Activated CD8-positive, alpha-beta memory T cell treated with anti-CD3 and anti-CD28 coated beads, Interleukin-2, amount 10 ng/mL, durations not matched to agents 7 days and 5 days (primary cell): ENCODE data around the gene NEDD4L. TPM values are rescaled to one million over a fixed set of nuclear protein-coding genes. Genes with fewer than 3 reads are reported as not detected.
A peak's percentile ranks its signal among the peaks of the same experiment; 100 is the strongest.

Source experiments
- ATAC-seq: fragments of 150-1000 bp; cut with Tn5 transposase; one replicate; pipeline ENCODE4 v1.10.0; 2021; ENCODE audit warnings: moderate library complexity
- CTCF ChIA-PET: fragments of 350-600 bp; sonication (Branson Sonifier 250); formaldehyde crosslinking; loops from one replicate; lab custom pipeline; 2021; ENCODE audit warnings: antibody characterized with exemption; lab: Charles Lee
- DNase-seq: peaks from one replicate; pipeline ENCODE4 v3.0.0-alpha.2; 2020
- H3K27ac Mint-ChIP-seq: one replicate; pipeline ENCODE4 v1.8.0; 2021; ENCODE audit warnings: mild to moderate bottlenecking, mixed read lengths
- H3K27me3 Mint-ChIP-seq: one replicate; pipeline ENCODE4 v1.8.0; 2021; ENCODE audit warnings: mixed read lengths
- H3K36me3 Mint-ChIP-seq: one replicate; pipeline ENCODE4 v1.8.0; 2021; ENCODE audit warnings: mild to moderate bottlenecking, mixed read lengths
- H3K4me1 Mint-ChIP-seq: one replicate; pipeline ENCODE4 v1.8.0; 2021; ENCODE audit warnings: mixed read lengths
- H3K4me3 Mint-ChIP-seq: one replicate; pipeline ENCODE4 v1.8.0; 2021; ENCODE audit warnings: mild to moderate bottlenecking, moderate library complexity, mixed read lengths
- H3K9me3 Mint-ChIP-seq: one replicate; pipeline ENCODE4 v1.8.0; 2022; ENCODE audit warnings: low read depth, mixed read lengths
- total RNA-seq, 2 experiments: library from RNA; stranded (reverse); gene quantifications; one replicate each; pipeline ENCODE4 v1.2.3, GENCODE V29; 2021

Gene NEDD4L
- total RNA-seq, 2 experiments from 2014 or later = 1.4 to 4.2 TPM

DNA sequence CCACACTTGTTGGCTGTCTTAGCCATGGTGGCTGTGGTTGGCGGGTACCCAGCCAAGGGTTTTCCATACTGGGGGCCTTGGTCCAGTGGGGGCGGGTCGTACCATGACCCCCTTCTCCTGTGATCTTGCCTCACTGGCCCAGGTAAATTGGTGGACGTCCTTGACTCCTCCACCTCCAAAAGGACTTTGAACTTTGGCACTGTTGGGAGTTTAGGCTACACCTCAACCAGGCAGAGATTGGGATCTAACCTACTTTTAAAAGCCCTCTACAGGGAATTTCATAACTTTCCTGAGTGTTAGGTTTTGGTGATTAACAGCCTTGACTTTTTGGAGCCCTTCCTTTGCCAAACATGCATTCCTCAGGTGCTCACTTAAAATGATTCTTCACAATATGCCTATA is 106.7 kb downstream of the NEDD4L start:
- Mint-ChIP-seq H3K36me3 (no peaks in the 10 kb centered on the region), H3K27ac (no peak overlapping the region), H3K9me3 (no peaks in the 10 kb centered on the region), H3K27me3 (peaks cover 9% of the 10 kb centered on the region), H3K4me1 (no peaks in the 10 kb centered on the region), H3K4me3 (no peak overlapping the region)
- no peak for ATAC-seq
- CTCF ChIA-PET = no interaction called here
- peak; percentile 18 for DNase-seq

- DNase-seq (no peak), ATAC-seq (no peak)
- Mint-ChIP-seq H3K36me3 (no peaks in the 10 kb centered on the region), H3K9me3 (no peaks in the 10 kb centered on the region), H3K4me1 (no peaks in the 10 kb centered on the region), H3K4me3 (no peak overlapping the region), H3K27ac (no peak overlapping the region), H3K27me3 (peaks cover 19% of the 10 kb centered on the region)
- CTCF ChIA-PET = no interaction called here
These were observed 108.2 kb downstream of the NEDD4L start for GRCh38 chr18:58152216-58152615.

DNA sequence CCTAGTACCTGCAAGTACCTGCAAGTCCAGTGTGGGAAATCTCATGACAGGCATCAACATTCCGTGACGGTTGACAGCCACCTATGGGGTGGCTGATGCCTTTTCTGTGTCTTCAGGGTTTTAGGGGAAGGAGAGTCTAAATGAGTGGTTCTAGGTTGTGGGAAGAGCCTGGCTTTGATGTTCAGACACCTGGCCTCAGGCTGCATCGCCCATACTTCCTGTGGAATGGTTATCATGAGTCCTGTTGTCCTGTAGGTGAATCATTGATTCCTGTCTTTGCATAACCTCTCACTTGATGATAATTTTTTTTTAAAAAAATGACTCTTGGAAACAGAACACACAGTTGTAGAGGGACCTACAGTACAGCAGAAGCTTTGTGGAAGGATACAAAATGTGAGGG is 108.9 kb downstream of the NEDD4L start:
- no peaks in the 10 kb centered on the region for H3K36me3 Mint-ChIP-seq
- no peak overlapping the region for H3K4me3 Mint-ChIP-seq
- CTCF ChIA-PET = no interaction called here
- no peak overlapping the region for H3K27ac Mint-ChIP-seq
- no peak for DNase-seq
- no peak for ATAC-seq
- H3K4me1 Mint-ChIP-seq = no peaks in the 10 kb centered on the region
- H3K9me3 Mint-ChIP-seq = no peaks in the 10 kb centered on the region
- H3K27me3 Mint-ChIP-seq = peaks cover 20% of the 10 kb centered on the region

GRCh38 chr18:58156516-58156915 is 112.5 kb downstream of the NEDD4L start:
- peaks cover 27% of the 10 kb centered on the region for H3K27me3 Mint-ChIP-seq
- H3K9me3 Mint-ChIP-seq = no peaks in the 10 kb centered on the region
- ATAC-seq = no peak
- H3K36me3 Mint-ChIP-seq = no peaks in the 10 kb centered on the region
- CTCF ChIA-PET = no interaction called here
- no peaks in the 10 kb centered on the region for H3K4me1 Mint-ChIP-seq
- no peak for DNase-seq
- no peak overlapping the region for H3K27ac Mint-ChIP-seq
- H3K4me3 Mint-ChIP-seq = no peak overlapping the region

DNA sequence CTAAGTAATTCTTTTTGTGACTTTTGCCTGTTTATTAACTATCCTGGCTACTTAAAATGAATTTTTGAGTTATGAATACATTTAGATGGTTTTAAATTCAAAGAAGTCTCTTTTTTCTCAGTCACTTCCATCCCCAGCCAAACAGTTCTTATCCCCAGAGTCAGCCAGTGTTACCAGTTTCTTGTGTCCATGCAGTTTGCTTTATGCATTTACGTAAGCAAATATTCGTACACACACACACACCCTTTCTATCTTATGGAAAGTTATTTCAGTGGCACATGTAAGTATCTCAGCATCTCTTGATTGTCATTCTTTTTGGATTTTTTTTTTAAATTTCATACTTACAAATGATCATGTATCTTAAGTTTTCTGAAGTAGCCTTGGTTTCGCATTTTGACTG is 113.2 kb downstream of the NEDD4L start:
- Mint-ChIP-seq H3K4me1 (no peaks in the 10 kb centered on the region), H3K9me3 (no peaks in the 10 kb centered on the region), H3K4me3 (no peak overlapping the region), H3K36me3 (no peaks in the 10 kb centered on the region), H3K27me3 (peaks cover 27% of the 10 kb centered on the region), H3K27ac (no peak overlapping the region)
- DNase-seq = no peak
- ATAC-seq = no peak
- CTCF ChIA-PET = no interaction called here

GRCh38 chr18:58158008-58158407 is 114.0 kb downstream of the NEDD4L start:
- H3K36me3 Mint-ChIP-seq = no peaks in the 10 kb centered on the region
- no peak overlapping the region for H3K4me3 Mint-ChIP-seq
- no peak for ATAC-seq
- H3K27ac Mint-ChIP-seq = no peak overlapping the region
- DNase-seq = no peak
- CTCF ChIA-PET = no interaction called here
- no peaks in the 10 kb centered on the region for H3K4me1 Mint-ChIP-seq
- H3K27me3 Mint-ChIP-seq = peaks cover 30% of the 10 kb centered on the region
- H3K9me3 Mint-ChIP-seq = no peaks in the 10 kb centered on the region

DNA sequence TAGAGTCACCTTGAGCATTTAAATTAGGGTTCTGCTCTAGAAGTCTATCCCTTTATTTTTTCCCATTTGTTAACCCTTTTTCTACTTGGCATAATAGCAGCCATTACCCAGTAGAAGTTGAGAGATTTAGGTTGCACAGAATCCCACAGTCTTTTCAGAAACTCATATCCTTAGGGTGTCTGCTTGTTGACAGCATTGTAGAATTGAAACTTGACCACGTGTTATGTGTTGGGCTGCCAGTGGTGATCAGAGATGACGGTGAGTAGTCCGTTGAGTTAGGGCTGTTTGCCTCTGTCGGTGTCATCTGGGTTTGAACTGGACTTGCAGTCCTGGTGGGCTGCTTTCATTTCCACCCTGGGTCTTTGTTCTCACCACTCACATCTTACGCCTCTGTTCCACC is 114.4 kb downstream of the NEDD4L start:
- CTCF ChIA-PET = no interaction called here
- ATAC-seq = no peak
- no peaks in the 10 kb centered on the region for H3K4me1 Mint-ChIP-seq

DNA sequence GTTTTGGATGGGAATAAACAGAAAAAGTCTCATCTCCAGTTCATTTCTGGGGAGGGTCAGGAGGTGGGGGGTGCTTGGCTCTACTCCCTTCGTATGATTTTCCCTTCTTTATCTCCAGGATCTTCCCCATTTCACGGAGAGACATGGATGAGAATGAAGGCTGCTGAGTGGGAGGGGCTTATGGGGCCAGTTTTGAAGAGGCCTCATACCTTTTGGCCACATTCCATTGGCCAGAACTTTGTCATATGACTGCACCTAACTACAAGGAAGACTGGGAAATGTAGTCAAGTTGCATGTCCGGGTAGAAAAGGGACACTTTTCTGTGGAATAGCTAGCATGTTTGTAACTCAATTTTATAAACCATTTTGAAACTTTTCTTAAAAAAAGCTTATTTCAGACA is 117.6 kb downstream of the NEDD4L start:
- no peak for DNase-seq

More for the DNA sequence above, 114.4 kb downstream of the NEDD4L start:
- Mint-ChIP-seq H3K4me3 (no peak overlapping the region), H3K36me3 (no peaks in the 10 kb centered on the region), H3K27me3 (peaks cover 30% of the 10 kb centered on the region), H3K9me3 (no peaks in the 10 kb centered on the region), H3K27ac (no peak overlapping the region)
- DNase-seq = no peak

GRCh38 chr18:58162127-58162526 is 118.1 kb downstream of the NEDD4L start:
- Mint-ChIP-seq H3K36me3 (no peaks in the 10 kb centered on the region), H3K9me3 (no peaks in the 10 kb centered on the region), H3K27ac (no peak overlapping the region), H3K4me1 (no peaks in the 10 kb centered on the region), H3K27me3 (peaks cover 22% of the 10 kb centered on the region), H3K4me3 (no peak overlapping the region)
- DNase-seq (no peak), ATAC-seq (no peak)
- CTCF ChIA-PET = interaction anchor here (1.0 kb wide), 1 partner anchor 15 kb away, joined by 3 read pairs; no protein-coding TSS in a partner anchor

More for the DNA sequence above, 117.6 kb downstream of the NEDD4L start:
- peaks cover 23% of the 10 kb centered on the region for H3K27me3 Mint-ChIP-seq
- no peak for ATAC-seq
- CTCF ChIA-PET = interaction anchor here (1.0 kb wide), 1 partner anchor 15 kb away, joined by 3 read pairs; no protein-coding TSS in a partner anchor
- no peak overlapping the region for H3K4me3 Mint-ChIP-seq
- H3K36me3 Mint-ChIP-seq = no peaks in the 10 kb centered on the region
- no peaks in the 10 kb centered on the region for H3K9me3 Mint-ChIP-seq
- no peak overlapping the region for H3K27ac Mint-ChIP-seq
- no peaks in the 10 kb centered on the region for H3K4me1 Mint-ChIP-seq

DNA sequence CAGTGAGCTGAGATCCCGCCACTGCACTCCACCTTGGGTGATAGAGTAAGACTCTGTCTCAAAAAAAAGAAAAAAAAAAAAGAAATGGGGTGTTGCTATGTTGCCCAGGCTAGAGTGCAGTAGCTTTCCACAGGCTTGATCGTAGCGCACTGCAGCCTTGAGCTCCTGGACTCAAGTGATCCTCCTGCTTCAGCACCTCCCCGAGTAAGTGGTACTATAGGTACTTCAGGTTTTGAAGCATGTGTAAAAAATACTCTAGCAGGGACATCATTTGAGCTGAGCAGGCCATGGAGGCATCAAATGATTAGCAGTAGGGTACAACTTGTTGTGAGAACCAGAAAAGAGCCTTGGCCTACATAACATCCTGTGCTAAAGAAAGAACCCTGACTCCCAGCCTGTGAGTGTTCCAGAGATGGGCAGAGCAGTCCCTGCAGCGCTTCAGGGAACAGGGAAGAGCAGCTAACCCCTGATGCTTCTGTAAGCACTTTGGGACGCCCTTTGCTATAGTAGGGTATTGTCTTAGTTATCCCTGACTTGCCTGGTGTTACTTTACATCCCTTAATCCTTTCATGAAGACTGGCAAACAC is 119.1 kb downstream of the NEDD4L start:
- DNase-seq (no peak), ATAC-seq (no peak)
- no peaks in the 10 kb centered on the region for H3K9me3 Mint-ChIP-seq
- no peak overlapping the region for H3K27ac Mint-ChIP-seq
- H3K27me3 Mint-ChIP-seq = peaks cover 23% of the 10 kb centered on the region
- H3K4me1 Mint-ChIP-seq = no peaks in the 10 kb centered on the region
- CTCF ChIA-PET = no interaction called here
- H3K36me3 Mint-ChIP-seq = no peaks in the 10 kb centered on the region
- H3K4me3 Mint-ChIP-seq = no peak overlapping the region

GRCh38 chr18:58166278-58166844 is 122.3 kb downstream of the NEDD4L start:
- no peaks in the 10 kb centered on the region for H3K36me3 Mint-ChIP-seq
- H3K27ac Mint-ChIP-seq = no peak overlapping the region
- ATAC-seq = no peak
- DNase-seq = no peak
- H3K4me3 Mint-ChIP-seq = no peak overlapping the region
- no peaks in the 10 kb centered on the region for H3K4me1 Mint-ChIP-seq
- H3K27me3 Mint-ChIP-seq = peaks cover 16% of the 10 kb centered on the region
- CTCF ChIA-PET = no interaction called here
- H3K9me3 Mint-ChIP-seq = no peaks in the 10 kb centered on the region

GRCh38 chr18:58167073-58167472 is 123.0 kb downstream of the NEDD4L start:
- CTCF ChIA-PET = no interaction called here
- no peaks in the 10 kb centered on the region for H3K9me3 Mint-ChIP-seq
- no peak overlapping the region for H3K27ac Mint-ChIP-seq
- ATAC-seq (no peak), DNase-seq (no peak)
- H3K36me3 Mint-ChIP-seq = no peaks in the 10 kb centered on the region
- no peaks in the 10 kb centered on the region for H3K4me1 Mint-ChIP-seq
- peaks cover 16% of the 10 kb centered on the region for H3K27me3 Mint-ChIP-seq
- H3K4me3 Mint-ChIP-seq = no peak overlapping the region

GRCh38 chr18:58168221-58168620 is 124.2 kb downstream of the NEDD4L start:
- Mint-ChIP-seq H3K9me3 (no peaks in the 10 kb centered on the region), H3K27me3 (peaks cover 19% of the 10 kb centered on the region), H3K27ac (no peak overlapping the region), H3K4me3 (no peak overlapping the region), H3K36me3 (no peaks in the 10 kb centered on the region), H3K4me1 (no peaks in the 10 kb centered on the region)
- CTCF ChIA-PET = no interaction called here
- DNase-seq (no peak), ATAC-seq (no peak)

DNA sequence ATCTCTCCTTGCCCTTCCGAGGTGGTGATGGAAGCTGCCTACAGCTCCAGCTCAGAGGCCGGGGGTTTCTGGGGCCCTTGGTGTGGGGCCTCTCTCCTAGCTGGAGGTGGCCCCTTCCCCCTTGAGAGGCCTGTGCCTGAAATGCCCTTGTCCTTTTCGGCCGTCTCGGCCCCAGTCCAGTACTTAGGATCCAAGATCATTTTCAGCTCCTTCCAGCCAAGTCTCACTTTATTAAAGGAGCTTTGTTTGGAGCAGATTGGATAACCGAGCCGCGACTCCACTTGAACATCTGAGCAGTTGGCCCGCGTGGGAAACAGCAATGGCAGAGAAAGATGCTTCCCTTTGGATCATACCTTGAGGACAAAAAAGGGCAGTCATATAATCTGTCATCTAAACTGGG is 125.0 kb downstream of the NEDD4L start:
- no peaks in the 10 kb centered on the region for H3K36me3 Mint-ChIP-seq
- H3K27ac Mint-ChIP-seq = no peak overlapping the region
- no peak overlapping the region for H3K4me3 Mint-ChIP-seq
- H3K27me3 Mint-ChIP-seq = peaks cover 27% of the 10 kb centered on the region
- ATAC-seq (no peak), DNase-seq (no peak)
- no peaks in the 10 kb centered on the region for H3K4me1 Mint-ChIP-seq
- CTCF ChIA-PET = no interaction called here
- H3K9me3 Mint-ChIP-seq = no peaks in the 10 kb centered on the region
